ENCODE results near the gene LRRC14B. TPM values are rescaled to one million over a fixed set of nuclear protein-coding genes. Genes with fewer than 3 reads are reported as not detected.

The LRRC14B gene
- total RNA-seq: under 1 TPM in 1 of 2 experiments, not detected in 1; 0.17 TPM

DNA sequence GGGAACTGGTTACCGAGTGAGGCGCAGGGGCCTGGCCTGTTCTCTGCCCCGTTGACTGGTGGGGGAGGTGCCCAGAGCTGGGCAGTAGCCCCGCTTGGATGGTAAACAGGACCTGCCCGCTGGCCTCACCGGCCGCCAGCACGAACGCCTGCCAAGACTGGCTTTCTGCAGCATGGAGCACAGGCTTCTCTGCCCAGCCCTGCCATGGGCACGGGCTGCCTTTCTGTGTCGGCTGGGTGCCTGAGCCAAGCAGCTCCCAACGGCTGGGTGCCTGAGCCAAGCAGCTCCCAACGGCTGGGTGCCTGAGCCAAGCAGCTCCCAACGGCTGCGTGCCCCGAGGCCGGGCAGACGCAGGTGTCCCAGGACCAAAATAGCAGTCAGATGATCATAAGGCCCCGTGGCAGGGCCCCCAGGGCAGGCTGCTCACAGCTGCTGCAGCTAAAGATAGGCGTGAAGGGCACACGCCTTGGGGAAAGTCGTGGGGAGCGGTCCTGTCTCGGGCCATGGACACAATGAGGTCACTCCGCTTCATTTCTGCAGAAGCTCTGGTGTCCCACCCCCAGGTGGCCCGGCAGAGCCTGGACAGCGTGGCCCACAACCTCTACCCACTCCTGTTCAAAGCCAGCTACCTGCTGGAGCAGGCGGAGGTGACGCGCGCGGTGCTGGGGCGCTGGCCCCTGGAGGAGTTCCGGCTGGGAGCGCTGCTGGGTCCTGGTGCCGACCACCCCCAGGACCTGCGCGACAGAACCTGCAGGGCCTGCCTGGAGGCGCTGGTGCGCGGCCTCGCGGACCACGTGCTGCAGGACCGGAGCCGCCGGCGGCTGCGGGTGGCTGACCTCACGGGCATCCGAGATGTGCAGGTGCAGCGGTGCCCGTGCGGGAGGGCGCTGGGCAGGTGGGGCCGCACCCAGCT, at the start of gene LRRC14B:
LRRC14B (plus strand) TSS at position 460 of the 913 bp plus-strand sequence; CDS start at position 504, 44 bp downstream.
- H3K27me3 Mint-ChIP-seq: peaks cover 3% of the 10 kb centered on the region

DNA sequence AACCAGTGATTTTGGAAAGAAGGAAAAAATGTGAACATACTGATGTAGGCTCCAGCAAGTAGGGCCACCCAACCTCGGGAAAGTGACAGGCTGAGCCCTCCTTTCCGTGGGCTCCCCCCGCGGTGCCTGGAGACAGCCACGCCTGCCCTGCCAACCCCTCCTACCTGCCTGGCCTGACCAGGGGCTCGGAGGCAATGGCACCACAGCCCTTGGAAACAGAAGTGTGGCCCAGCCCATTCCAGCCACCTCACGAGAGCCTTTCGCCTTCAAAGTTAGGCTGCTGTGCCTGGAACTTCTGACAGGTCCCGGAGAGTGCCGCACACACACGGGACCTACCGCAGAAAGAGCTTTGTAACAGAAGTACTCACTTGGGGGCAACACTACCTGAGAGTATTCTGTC, 49.5 kb upstream of the LRRC14B start:
- Mint-ChIP-seq H3K4me1 (no peaks in the 10 kb centered on the region), H3K36me3 (ENCODE audit: low read depth) (no peaks in the 10 kb centered on the region), H3K27me3 (no peaks in the 10 kb centered on the region), H3K4me3 (no peak overlapping the region), H3K9me3 (peaks cover under 1% of the 10 kb centered on the region), H3K27ac (no peak overlapping the region)
- ChIA-PET POLR2A (no interaction called here), CTCF (no interaction called here)
- no peak for DNase-seq

More for the DNA sequence above, at the start of gene LRRC14B:
- Mint-ChIP-seq H3K36me3 (ENCODE audit: low read depth) (no peaks in the 10 kb centered on the region), H3K9me3 (no peaks in the 10 kb centered on the region), H3K4me3 (no peak within 1 kb of the TSS), H3K4me1 (peaks cover 14% of the 10 kb centered on the region), H3K27ac (no peak within 1 kb of the TSS)
- DNase-seq: no peak
- POLR2A ChIA-PET: no interaction called here
- CTCF ChIA-PET: interaction anchor here (0.6 to 2.7 kb wide), 4 partner anchors 10 to 91 kb away, joined by 3 to 6 read pairs (median 3); no protein-coding TSS in a partner anchor

DNA sequence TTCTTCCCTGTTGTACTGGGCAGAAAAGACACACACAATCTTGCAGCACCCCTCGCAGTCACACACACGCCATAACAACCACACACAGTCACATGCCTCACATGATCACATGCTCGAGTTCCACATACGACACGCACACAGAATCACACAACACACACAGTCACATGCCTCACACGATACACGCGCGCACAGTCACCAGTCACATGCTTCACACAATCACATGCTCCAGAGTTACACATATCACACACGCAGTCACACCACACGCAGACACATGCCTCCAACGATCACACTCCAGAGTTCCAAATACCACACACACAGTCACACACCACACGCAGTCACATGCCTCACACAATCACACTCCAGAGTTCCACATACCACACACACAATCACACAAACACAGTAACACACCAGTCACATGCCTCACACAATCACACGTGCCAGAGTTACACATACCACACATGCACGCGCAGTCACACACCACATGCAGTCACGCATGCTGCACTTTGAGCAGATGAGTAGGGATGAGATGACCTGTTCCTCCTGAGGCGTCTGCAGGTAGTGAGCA, 49.0 kb upstream of the LRRC14B start:
- POLR2A ChIA-PET: no interaction called here
- Mint-ChIP-seq H3K27ac (no peak overlapping the region), H3K4me1 (no peaks in the 10 kb centered on the region)

DNA sequence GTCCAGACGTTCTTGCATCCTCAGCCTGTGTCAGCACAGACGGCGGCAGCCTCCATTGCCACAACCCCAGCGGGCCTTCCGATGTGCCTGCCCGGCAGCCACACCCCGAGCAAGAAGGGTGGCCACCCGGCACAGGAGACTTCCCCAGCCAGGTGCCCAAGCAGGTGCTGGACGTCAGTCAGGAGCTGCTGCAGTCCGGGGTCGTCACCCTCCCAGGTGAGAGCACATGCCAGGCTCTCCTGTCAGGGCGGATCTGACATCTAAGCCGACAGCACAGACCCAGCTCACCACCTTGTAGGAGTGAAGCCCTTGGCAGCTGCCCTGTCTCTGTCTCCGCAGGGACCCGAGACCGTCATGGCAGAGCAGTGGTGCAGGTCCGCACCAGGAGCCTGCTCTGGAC, 48.3 kb upstream of the LRRC14B start:
- Mint-ChIP-seq H3K27ac (no peak overlapping the region), H3K27me3 (peaks cover 2% of the 10 kb centered on the region), H3K9me3 (peaks cover 12% of the 10 kb centered on the region), H3K36me3 (ENCODE audit: low read depth) (no peaks in the 10 kb centered on the region), H3K4me1 (no peaks in the 10 kb centered on the region), H3K4me3 (no peak overlapping the region)
- DNase-seq: no peak
- POLR2A ChIA-PET: no interaction called here
- CTCF ChIA-PET: interaction anchor here (0.7 to 1.0 kb wide), 2 partner anchors 9 to 19 kb away, joined by 3 to 4 read pairs; no protein-coding TSS in a partner anchor

More for the DNA sequence above, 49.0 kb upstream of the LRRC14B start:
- Mint-ChIP-seq H3K9me3 (peaks cover 5% of the 10 kb centered on the region), H3K27me3 (no peaks in the 10 kb centered on the region), H3K36me3 (ENCODE audit: low read depth) (no peaks in the 10 kb centered on the region), H3K4me3 (no peak overlapping the region)
- DNase-seq: no peak
- CTCF ChIA-PET: no interaction called here

DNA sequence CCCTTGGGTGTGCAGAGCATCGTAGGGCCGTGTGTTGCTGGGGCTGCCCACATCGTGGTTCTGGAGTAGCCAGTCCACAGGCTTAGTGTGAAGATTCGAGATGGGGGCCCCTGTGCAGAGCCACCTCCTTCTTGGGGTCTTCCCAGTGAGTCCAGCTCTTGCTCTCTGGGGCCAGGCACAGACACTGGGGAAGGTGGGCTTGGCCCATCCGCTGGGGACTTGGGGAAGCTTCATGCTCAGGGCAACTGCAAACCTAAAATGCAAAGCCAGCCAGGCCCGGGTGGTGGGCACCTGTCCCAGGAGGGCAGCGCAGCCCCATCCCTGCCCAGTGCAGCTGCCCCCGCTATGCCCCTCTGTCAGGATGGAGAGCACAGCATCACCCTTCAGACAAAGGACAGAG, 46.4 kb upstream of the LRRC14B start:
- peaks cover 2% of the 10 kb centered on the region for H3K27me3 Mint-ChIP-seq
- H3K9me3 Mint-ChIP-seq: peaks cover 16% of the 10 kb centered on the region
- H3K4me1 Mint-ChIP-seq: no peaks in the 10 kb centered on the region
- H3K27ac Mint-ChIP-seq: no peak overlapping the region
- DNase-seq: no peak
- ChIA-PET CTCF (interaction anchor here (1.3 kb wide), 1 partner anchor 11 kb away, joined by 3 read pairs; no protein-coding TSS in a partner anchor), POLR2A (no interaction called here)
- no peaks in the 10 kb centered on the region for H3K36me3 Mint-ChIP-seq (ENCODE audit: low read depth)
- H3K4me3 Mint-ChIP-seq: no peak overlapping the region

DNA sequence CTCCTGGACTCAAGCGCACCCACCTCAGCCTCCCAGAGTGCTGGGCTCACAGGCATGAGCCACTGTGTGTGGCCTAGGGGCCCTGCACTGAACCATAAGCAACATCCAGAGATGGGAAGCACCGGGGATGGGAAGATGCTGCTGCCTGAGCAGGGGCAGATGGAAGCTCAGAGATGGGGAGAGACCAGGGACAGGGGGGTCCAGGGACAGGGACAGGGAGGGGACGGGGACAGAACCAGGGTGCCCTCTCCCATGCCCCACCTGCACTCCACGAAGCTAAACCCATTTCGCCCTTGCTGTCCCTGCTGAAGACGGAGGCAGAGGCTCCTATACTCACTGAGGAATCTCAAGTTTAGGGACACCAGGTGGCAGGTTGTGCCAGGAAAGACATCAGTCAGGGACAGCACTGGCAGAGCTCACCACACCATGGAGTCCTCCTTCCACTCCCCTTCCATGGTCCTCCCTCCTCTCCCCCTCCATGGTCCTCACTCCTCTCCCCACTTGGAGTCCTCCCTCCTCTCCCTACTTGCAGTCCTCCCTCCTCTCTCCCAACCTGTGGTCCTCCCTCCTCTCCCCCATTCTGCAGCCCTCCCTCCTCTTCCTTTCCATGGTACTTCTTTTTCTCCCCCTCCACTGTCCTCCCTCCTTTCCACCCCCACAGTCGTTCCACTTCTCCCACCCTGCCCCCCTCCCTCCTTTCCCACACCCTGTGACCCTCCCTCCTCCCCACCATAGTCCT, 45.5 kb upstream of the LRRC14B start:
- H3K36me3 Mint-ChIP-seq (ENCODE audit: low read depth): no peaks in the 10 kb centered on the region
- ChIA-PET CTCF (no interaction called here), POLR2A (no interaction called here)
- no peak for DNase-seq
- H3K27me3 Mint-ChIP-seq: peaks cover 2% of the 10 kb centered on the region
- no peaks in the 10 kb centered on the region for H3K4me1 Mint-ChIP-seq
- no peak overlapping the region for H3K4me3 Mint-ChIP-seq
- H3K9me3 Mint-ChIP-seq: peaks cover 16% of the 10 kb centered on the region
- H3K27ac Mint-ChIP-seq: no peak overlapping the region

DNA sequence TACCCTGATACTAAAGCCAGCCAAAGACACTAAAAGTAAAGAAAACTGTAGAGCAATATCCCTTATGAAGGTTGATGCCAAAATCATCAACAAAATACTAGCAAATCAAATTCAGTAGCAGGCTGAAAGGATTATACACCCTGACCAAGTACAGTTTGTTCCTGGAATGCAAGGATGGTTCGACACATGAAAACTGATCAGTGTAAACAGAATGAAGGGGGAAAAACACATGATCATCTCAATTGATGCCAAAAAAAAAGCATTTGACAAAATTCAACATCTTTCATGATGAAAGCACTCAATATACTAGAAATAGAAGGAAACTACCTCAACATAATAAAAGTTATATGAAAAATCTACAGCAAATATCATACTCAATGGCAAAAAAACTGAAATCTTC, 43.5 kb upstream of the LRRC14B start:
- Mint-ChIP-seq H3K4me3 (no peak overlapping the region), H3K27ac (no peak overlapping the region), H3K9me3 (peaks cover 16% of the 10 kb centered on the region), H3K27me3 (peaks cover 2% of the 10 kb centered on the region), H3K4me1 (no peaks in the 10 kb centered on the region), H3K36me3 (ENCODE audit: low read depth) (no peaks in the 10 kb centered on the region)
- CTCF ChIA-PET: no interaction called here
- POLR2A ChIA-PET: no interaction called here
- no peak for DNase-seq

DNA sequence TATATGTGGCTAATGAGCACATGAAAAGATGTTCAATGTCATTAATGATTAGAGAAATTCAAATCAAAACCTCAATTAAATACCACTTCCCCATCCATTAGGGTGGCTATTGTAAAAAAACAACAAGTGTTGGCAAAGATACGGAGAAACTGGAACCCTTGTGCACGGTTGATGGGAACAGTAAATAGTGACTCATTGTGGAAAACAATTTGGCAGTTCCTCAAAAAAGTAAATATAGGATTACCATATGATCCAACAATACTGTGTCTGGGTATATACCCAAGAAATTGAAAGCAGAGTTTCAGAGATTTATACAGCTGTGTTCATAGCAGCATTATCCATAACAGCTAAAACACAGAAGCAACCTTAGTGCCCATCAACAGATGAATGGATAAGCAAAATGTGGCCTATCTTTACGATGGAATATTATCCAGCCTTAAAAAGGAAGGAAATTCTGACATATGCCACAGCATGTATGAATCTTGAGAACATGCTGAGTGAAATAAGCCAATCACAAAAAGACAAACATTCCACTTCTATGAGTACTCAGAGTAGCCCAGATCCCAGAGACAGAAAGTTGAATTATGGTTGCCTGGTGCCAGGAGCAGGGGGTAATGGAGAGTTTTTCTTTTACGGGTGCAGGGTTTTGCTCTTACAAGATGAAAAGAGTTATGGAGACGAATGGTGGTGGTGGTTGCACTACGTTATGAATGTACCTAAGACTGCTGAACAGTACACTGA, 41.4 kb upstream of the LRRC14B start:
- ChIA-PET POLR2A (no interaction called here), CTCF (no interaction called here)
- H3K27me3 Mint-ChIP-seq: peaks cover 2% of the 10 kb centered on the region
- peaks cover 16% of the 10 kb centered on the region for H3K9me3 Mint-ChIP-seq
- H3K4me3 Mint-ChIP-seq: no peak overlapping the region
- H3K36me3 Mint-ChIP-seq (ENCODE audit: low read depth): no peaks in the 10 kb centered on the region
- DNase-seq: no peak
- no peaks in the 10 kb centered on the region for H3K4me1 Mint-ChIP-seq
- no peak overlapping the region for H3K27ac Mint-ChIP-seq

DNA sequence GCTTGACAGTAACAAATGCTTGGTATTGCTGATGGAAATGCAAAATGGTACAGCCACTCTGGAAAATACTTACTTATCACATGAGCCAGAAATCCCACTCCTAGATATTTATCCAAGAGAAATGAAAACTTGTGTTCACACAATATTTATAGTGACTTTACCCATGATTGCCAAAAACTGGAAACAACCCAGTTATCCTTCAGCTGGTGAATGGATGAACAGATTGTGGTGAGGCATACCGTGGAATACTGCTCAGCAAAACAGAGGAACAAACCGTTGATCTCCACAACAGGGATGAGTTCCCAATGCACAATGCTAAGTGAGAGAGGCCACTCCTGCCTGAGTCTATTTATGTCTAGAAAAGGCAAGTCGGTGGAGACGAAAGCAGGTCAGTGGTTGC, 40.5 kb upstream of the LRRC14B start:
- no peak overlapping the region for H3K27ac Mint-ChIP-seq
- peaks cover 2% of the 10 kb centered on the region for H3K27me3 Mint-ChIP-seq
- DNase-seq: no peak
- H3K4me1 Mint-ChIP-seq: no peaks in the 10 kb centered on the region
- no peak overlapping the region for H3K4me3 Mint-ChIP-seq
- CTCF ChIA-PET: no interaction called here
- H3K36me3 Mint-ChIP-seq (ENCODE audit: low read depth): no peaks in the 10 kb centered on the region
- peaks cover 16% of the 10 kb centered on the region for H3K9me3 Mint-ChIP-seq
- POLR2A ChIA-PET: no interaction called here

DNA sequence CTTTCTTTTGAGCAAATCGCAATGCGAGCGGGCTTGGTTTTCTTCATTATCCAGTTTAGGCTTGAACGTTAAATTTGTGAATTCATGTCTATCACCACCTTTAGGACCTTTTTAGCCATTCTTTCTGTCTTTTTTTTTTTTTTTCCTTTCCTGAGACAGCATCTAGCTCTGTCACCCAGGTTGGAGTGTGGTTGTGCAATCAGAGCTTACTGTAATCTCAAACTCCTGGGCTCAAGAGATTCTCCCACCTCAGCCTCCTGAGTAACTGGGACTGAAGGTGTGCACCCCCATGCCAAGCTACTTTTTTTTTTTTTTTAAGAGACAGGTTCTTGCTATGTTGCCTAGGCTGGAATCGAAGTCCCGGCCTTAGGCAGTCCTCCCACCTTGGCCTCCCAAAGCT, 39.2 kb upstream of the LRRC14B start:
- Mint-ChIP-seq H3K4me1 (no peaks in the 10 kb centered on the region), H3K27me3 (peaks cover 2% of the 10 kb centered on the region), H3K4me3 (no peak overlapping the region), H3K9me3 (peaks cover 14% of the 10 kb centered on the region), H3K36me3 (ENCODE audit: low read depth) (no peaks in the 10 kb centered on the region), H3K27ac (no peak overlapping the region)
- CTCF ChIA-PET: interaction anchor here (1.1 kb wide), 1 partner anchor 9 kb away, joined by 4 read pairs; no protein-coding TSS in a partner anchor
- POLR2A ChIA-PET: no interaction called here
- no peak for DNase-seq

DNA sequence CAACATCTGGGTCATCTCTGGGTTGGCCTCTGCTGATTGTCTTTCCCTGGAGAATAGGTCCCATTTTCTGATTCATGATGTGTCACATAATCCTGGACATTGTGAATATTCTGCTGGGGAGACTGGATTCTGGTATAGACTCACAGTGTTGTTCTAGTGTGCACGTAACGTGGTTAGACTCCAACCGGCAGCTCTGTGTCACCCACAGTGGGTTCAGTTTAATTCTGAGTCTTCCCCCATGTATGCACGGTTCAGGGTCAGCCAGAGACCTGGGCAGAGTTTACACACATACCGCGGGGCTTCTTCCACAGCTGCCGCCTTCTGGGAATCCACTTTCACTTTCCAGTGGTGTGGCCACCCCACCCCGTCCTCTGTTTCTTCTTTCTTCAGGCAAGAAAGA, 38.0 kb upstream of the LRRC14B start:
- Mint-ChIP-seq H3K4me3 (no peak overlapping the region), H3K4me1 (no peaks in the 10 kb centered on the region), H3K9me3 (peaks cover 3% of the 10 kb centered on the region), H3K27ac (no peak overlapping the region), H3K27me3 (no peaks in the 10 kb centered on the region), H3K36me3 (ENCODE audit: low read depth) (no peaks in the 10 kb centered on the region)
- POLR2A ChIA-PET: no interaction called here
- CTCF ChIA-PET: interaction anchor here (0.7 kb wide), 1 partner anchor 324 kb away, joined by 3 read pairs; no protein-coding TSS in a partner anchor
- no peak for DNase-seq

DNA sequence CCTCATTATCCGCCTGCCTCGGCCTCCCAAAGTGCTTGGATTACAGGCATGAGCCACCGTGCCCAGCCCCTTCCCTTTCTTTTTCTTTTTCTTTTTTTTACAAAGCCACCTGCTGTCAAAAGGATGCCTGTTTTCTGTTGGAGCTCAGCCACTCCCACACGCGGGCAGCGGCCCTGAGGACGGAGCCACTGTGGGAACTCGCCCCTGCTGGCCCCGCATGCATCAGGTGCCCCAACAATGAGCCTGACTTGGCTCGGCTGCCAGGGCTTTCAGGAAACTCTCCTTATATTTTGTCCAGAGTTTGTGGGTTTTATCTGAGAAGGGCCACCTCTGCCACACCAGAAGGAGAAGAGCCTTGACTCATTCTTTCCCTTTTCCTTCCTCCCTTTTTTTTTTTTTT, 37.1 kb upstream of the LRRC14B start:
- Mint-ChIP-seq H3K4me3 (no peak overlapping the region), H3K36me3 (ENCODE audit: low read depth) (no peaks in the 10 kb centered on the region), H3K4me1 (no peaks in the 10 kb centered on the region), H3K9me3 (no peaks in the 10 kb centered on the region), H3K27me3 (no peaks in the 10 kb centered on the region), H3K27ac (no peak overlapping the region)
- CTCF ChIA-PET: no interaction called here
- POLR2A ChIA-PET: no interaction called here
- no peak for DNase-seq
